IMR-90 (cell line): Measurements from ENCODE around the gene UBE2G1.

Source experiments
- BHLHE40 ChIP-seq: fragments of 150-350 bp; IDR thresholded peaks from 2 replicates; pipeline ENCODE4 v1.6.1; 2016; ENCODE audit warnings: mild to moderate bottlenecking, low read depth, low read length
- MAFK ChIP-seq: IDR thresholded peaks from 2 replicates; pipeline ENCODE4 v1.6.1; 2012; ENCODE audit warnings: low read depth, low read length, improper control_type of control experiment
- POLR2A ChIP-seq: IDR thresholded peaks from 2 replicates; pipeline ENCODE4 v1.6.1; 2012; ENCODE audit warnings: mild to moderate bottlenecking, low read depth, low read length
- TF ChIP-seq, protein P1 (sequence below): conservative IDR thresholded peaks from 2 replicates; pipeline ENCODE4 v1.5.1; 2012; ENCODE audit warnings: mild to moderate bottlenecking, low read depth, low read length, improper control_type of control experiment
- TF ChIP-seq, protein P2 (sequence below): fragments of 150-350 bp; IDR thresholded peaks from 2 replicates; pipeline ENCODE4 v1.6.1; 2016; ENCODE audit warnings: low read depth, mild to moderate bottlenecking, low read length, moderate library complexity, borderline replicate concordance

DNA sequence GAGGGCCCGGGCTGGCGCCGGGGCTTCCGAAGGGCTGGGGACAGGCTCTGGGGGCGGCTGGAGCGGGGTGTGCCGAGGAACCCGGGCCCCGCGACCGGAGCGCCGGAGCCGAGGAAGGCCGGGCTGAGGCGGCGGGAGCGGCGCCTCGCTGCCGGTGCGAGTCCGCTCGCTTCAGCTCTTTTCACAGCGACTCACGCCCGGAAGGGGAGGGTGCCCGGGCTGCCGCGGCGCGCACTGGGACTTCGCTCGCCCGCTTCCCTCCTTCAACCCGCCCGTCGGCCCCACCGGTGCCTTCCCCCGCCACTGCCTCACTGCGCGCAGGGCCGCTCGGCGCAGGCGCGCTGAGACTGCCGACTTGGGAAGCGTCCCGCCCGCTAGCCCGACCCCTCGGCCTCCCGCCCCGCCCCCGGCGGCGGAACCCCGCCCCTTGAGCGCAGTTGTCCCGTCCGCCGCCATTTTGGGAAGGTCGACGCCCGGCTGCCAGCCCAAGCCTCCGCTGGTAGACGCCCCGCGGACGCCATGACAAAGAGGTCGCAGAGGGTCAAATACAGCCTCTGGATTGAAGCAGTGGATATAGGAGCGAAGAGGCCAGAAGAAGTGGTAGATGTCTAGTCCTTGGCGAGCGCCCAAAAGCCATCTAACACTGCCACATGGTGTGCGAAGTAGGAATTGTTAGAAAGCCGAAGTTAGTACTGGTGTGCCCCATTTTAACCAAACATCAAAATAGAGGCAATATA lies at the start of gene UBE2G1:
- TF ChIP-seq, protein P1, sequence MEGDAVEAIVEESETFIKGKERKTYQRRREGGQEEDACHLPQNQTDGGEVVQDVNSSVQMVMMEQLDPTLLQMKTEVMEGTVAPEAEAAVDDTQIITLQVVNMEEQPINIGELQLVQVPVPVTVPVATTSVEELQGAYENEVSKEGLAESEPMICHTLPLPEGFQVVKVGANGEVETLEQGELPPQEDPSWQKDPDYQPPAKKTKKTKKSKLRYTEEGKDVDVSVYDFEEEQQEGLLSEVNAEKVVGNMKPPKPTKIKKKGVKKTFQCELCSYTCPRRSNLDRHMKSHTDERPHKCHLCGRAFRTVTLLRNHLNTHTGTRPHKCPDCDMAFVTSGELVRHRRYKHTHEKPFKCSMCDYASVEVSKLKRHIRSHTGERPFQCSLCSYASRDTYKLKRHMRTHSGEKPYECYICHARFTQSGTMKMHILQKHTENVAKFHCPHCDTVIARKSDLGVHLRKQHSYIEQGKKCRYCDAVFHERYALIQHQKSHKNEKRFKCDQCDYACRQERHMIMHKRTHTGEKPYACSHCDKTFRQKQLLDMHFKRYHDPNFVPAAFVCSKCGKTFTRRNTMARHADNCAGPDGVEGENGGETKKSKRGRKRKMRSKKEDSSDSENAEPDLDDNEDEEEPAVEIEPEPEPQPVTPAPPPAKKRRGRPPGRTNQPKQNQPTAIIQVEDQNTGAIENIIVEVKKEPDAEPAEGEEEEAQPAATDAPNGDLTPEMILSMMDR = 0 out of 2 replicates have a peak, but pooled peaks have one; percentile 12
- TF ChIP-seq MAFK (no peak), POLR2A (peak; percentile 82), BHLHE40 (no peak)
- TF ChIP-seq, protein P2, sequence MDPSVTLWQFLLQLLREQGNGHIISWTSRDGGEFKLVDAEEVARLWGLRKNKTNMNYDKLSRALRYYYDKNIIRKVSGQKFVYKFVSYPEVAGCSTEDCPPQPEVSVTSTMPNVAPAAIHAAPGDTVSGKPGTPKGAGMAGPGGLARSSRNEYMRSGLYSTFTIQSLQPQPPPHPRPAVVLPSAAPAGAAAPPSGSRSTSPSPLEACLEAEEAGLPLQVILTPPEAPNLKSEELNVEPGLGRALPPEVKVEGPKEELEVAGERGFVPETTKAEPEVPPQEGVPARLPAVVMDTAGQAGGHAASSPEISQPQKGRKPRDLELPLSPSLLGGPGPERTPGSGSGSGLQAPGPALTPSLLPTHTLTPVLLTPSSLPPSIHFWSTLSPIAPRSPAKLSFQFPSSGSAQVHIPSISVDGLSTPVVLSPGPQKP = no peak
